ENCODE data around the gene ANP32D.
"Not testable (repeated sequence)": the region's sequence is repeated elsewhere in the genome, so short reads cannot be mapped to it uniquely, and the experiment has no call there.

The ANP32D gene

GRCh38 chr12:48472259-48472658 is at the start of gene ANP32D:
Gene ANP32D, plus strand, starts transcription at chr12:48472559. Its CDS starts 106 bp downstream, at chr12:48472665.
- DNase-seq (ENCODE audit: low read depth) = no peak
- no peak within 1 kb of the TSS for H3K4me3 ChIP-seq (ENCODE audit: low read depth, low read length)

GRCh38 chr12:48423171-48423570 is 49.2 kb upstream of the ANP32D start:
- no peak for DNase-seq (ENCODE audit: low read depth)
- no peak overlapping the region for H3K4me3 ChIP-seq (ENCODE audit: low read depth, low read length)

- no peak overlapping the region for H3K4me3 ChIP-seq (ENCODE audit: low read depth, low read length)
- DNase-seq (ENCODE audit: low read depth) = no peak
These were observed 47.7 kb upstream of the ANP32D start for GRCh38 chr12:48424644-48425043.

- not testable (repeated sequence) for H3K4me3 ChIP-seq (ENCODE audit: low read depth, low read length); DNase-seq (ENCODE audit: low read depth)
These were observed 38.3 kb upstream of the ANP32D start for GRCh38 chr12:48434016-48434415.

GRCh38 chr12:48441069-48441468 is 31.3 kb upstream of the ANP32D start:
- DNase-seq (ENCODE audit: low read depth) = no peak

GRCh38 chr12:48442179-48442847 is 30.0 kb upstream of the ANP32D start:
- no peak for DNase-seq (ENCODE audit: low read depth)
- no peak overlapping the region for H3K4me3 ChIP-seq (ENCODE audit: low read depth, low read length)

More at GRCh38 chr12:48441069-48441468, 31.3 kb upstream of the ANP32D start:
- no peak overlapping the region for H3K4me3 ChIP-seq (ENCODE audit: low read depth, low read length)

GRCh38 chr12:48445538-48445937 is 26.8 kb upstream of the ANP32D start:
- no peak overlapping the region for H3K4me3 ChIP-seq (ENCODE audit: low read depth, low read length)
- no peak for DNase-seq (ENCODE audit: low read depth)

- H3K4me3 ChIP-seq (ENCODE audit: low read depth, low read length) = no peak overlapping the region
- DNase-seq (ENCODE audit: low read depth) = no peak
These were observed 26.1 kb upstream of the ANP32D start for GRCh38 chr12:48446161-48446776.

GRCh38 chr12:48447755-48448154 is 24.6 kb upstream of the ANP32D start:
- no peak for DNase-seq (ENCODE audit: low read depth)
- H3K4me3 ChIP-seq (ENCODE audit: low read depth, low read length) = no peak overlapping the region

GRCh38 chr12:48451372-48451771 is 21.0 kb upstream of the ANP32D start:
- no peak for DNase-seq (ENCODE audit: low read depth)
- no peak overlapping the region for H3K4me3 ChIP-seq (ENCODE audit: low read depth, low read length)

- DNase-seq (ENCODE audit: low read depth); H3K4me3 ChIP-seq (ENCODE audit: low read depth, low read length): not testable (repeated sequence)
These were observed 19.4 kb upstream of the ANP32D start for GRCh38 chr12:48452961-48453360.

GRCh38 chr12:48454667-48455066 is 17.7 kb upstream of the ANP32D start:
- DNase-seq (ENCODE audit: low read depth) = no peak
- no peak overlapping the region for H3K4me3 ChIP-seq (ENCODE audit: low read depth, low read length)

GRCh38 chr12:48455116-48455515 is 17.2 kb upstream of the ANP32D start:
- H3K4me3 ChIP-seq (ENCODE audit: low read depth, low read length) = no peak overlapping the region

GRCh38 chr12:48459259-48459658 is 13.1 kb upstream of the ANP32D start:
- no peak for DNase-seq (ENCODE audit: low read depth)
- H3K4me3 ChIP-seq (ENCODE audit: low read depth, low read length) = no peak overlapping the region

More at GRCh38 chr12:48455116-48455515, 17.2 kb upstream of the ANP32D start:
- DNase-seq (ENCODE audit: low read depth) = no peak

- DNase-seq (ENCODE audit: low read depth); H3K4me3 ChIP-seq (ENCODE audit: low read depth, low read length): not testable (repeated sequence)
These were observed 3.3 kb upstream of the ANP32D start for GRCh38 chr12:48469027-48469426.

GRCh38 chr12:48473061-48473460 is 702 bp downstream of the ANP32D start:
- H3K4me3 ChIP-seq (ENCODE audit: low read depth, low read length) = no peak overlapping the region
- no peak for DNase-seq (ENCODE audit: low read depth)

- not testable (repeated sequence) for H3K4me3 ChIP-seq (ENCODE audit: low read depth, low read length); DNase-seq (ENCODE audit: low read depth)
These were observed 2.1 kb downstream of the ANP32D start for GRCh38 chr12:48474497-48474896.

- H3K4me3 ChIP-seq (ENCODE audit: low read depth, low read length) = no peak within 1 kb of the TSS
- DNase-seq (ENCODE audit: low read depth) = no peak
These were observed 9.8 kb downstream of the ANP32D start, which contains the start of gene C12orf54 for GRCh38 chr12:48482198-48482597. Gene C12orf54, plus strand, starts transcription at chr12:48482498. Its CDS starts 799 bp downstream, at chr12:48483297.

GRCh38 chr12:48482930-48483329 is 10.6 kb downstream of the ANP32D start:
- no peak overlapping the region for H3K4me3 ChIP-seq (ENCODE audit: low read depth, low read length)
- DNase-seq (ENCODE audit: low read depth) = no peak

GRCh38 chr12:48486261-48486660 is 13.9 kb downstream of the ANP32D start:
- DNase-seq (ENCODE audit: low read depth) = no peak
- H3K4me3 ChIP-seq (ENCODE audit: low read depth, low read length) = no peak overlapping the region

- no peak overlapping the region for H3K4me3 ChIP-seq (ENCODE audit: low read depth, low read length)
- DNase-seq (ENCODE audit: low read depth) = no peak
These were observed 14.3 kb downstream of the ANP32D start for GRCh38 chr12:48486679-48487078.
